Activated CD8-positive, alpha-beta memory T cell treated with anti-CD3 and anti-CD28 coated beads, Interleukin-2, amount 50 U/mL, for 48 hours (primary cell): ENCODE results near the gene CTRB2.
"Not testable (repeated sequence)": the region's sequence is repeated elsewhere in the genome, so short reads cannot be mapped to it uniquely, and the experiment has no call there.

Experiments
- DNase-seq: peaks from one replicate; pipeline ENCODE4 v3.0.0-alpha.2; 2020

CTRB2 gene

GRCh38 chr16:75225678-75226515 is 18.9 kb upstream of the CTRB2 start:
- DNase-seq: no peak

DNA sequence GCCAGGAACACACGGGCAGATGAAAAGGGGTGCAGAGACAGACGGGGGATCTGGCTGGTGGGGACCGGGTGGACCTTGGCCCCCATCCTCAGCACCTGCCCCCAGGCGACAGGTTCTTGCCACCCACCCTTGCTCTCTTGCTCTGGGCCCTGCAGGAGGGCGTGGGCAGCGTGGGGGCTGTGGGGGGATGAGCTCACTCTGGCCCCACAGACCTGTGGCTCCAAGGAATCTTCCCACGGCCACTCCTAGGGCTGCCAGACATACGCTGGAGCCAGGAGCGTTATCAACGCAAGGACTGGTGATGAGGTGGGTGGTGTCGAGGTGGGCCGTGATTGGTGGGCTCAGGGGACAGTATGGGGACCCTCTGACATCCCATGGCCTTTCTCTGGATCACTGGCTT is 18.1 kb upstream of the CTRB2 start:
- DNase-seq: no peak

DNA sequence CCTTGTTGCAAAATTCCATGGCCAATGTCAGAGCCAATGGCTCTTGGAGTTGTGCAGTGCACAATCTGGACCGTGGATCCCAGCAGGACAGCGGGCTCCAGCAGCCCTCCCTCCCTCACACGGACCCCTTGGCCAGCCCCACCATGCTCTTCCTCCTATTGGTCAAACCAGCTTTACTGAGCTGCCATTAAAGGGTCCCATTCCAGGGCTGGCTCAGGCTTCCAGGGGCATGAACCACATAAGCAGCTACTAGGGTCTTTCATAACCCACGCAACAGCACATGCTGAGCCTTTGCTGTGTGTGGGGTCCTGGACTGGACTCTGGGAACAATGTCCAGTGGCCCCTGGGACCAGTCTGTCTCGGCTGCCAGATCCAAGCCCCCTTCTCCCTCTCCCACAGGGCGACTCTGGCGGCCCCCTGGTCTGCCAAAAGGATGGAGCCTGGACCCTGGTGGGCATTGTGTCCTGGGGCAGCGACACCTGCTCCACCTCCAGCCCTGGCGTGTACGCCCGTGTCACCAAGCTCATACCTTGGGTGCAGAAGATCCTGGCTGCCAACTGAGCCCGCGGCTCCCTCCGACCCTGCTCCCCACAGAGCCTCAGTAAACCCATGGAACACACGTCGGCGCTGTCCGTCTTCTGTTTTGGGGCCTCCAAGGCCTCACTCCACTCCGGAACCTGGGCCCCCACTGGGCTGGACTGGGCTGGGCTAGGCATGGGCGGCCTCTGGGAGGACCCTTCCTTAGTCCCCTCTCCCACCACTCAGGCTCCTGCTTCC is 17.5 kb upstream of the CTRB2 start:
- DNase-seq: no peak

- not testable (repeated sequence) for DNase-seq
These were observed 16.2 kb upstream of the CTRB2 start for GRCh38 chr16:75223129-75223528.

DNA sequence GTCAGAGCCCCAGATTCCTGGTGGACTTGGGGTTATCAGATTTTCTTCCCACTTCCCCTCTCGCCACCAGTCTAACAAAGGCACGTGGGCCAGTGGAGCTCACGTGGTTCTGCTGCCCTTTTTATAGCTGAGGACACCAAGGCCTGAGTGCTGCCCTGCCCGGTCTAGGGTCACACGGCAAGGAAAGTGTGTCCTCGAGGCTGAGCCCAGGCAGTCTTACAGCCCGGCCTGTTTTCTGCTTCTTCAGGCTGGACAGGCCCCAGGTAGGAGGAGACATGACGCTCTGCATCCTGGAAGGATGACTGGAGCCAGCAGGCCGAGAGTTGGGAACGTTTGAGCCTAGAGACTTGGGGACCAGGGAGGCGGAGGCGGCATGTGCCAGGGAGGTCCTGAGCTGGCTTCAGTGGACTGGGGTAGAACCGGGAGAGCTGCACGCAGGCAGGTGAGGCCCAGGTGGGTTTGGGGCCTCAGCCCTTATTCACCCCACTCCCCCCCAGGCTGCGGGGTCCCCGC is 15.4 kb upstream of the CTRB2 start:
- DNase-seq: no peak

- DNase-seq: no peak
These were observed 12.9 kb upstream of the CTRB2 start for GRCh38 chr16:75219838-75220237.

GRCh38 chr16:75219088-75219487 is 12.1 kb upstream of the CTRB2 start:
- no peak for DNase-seq

DNA sequence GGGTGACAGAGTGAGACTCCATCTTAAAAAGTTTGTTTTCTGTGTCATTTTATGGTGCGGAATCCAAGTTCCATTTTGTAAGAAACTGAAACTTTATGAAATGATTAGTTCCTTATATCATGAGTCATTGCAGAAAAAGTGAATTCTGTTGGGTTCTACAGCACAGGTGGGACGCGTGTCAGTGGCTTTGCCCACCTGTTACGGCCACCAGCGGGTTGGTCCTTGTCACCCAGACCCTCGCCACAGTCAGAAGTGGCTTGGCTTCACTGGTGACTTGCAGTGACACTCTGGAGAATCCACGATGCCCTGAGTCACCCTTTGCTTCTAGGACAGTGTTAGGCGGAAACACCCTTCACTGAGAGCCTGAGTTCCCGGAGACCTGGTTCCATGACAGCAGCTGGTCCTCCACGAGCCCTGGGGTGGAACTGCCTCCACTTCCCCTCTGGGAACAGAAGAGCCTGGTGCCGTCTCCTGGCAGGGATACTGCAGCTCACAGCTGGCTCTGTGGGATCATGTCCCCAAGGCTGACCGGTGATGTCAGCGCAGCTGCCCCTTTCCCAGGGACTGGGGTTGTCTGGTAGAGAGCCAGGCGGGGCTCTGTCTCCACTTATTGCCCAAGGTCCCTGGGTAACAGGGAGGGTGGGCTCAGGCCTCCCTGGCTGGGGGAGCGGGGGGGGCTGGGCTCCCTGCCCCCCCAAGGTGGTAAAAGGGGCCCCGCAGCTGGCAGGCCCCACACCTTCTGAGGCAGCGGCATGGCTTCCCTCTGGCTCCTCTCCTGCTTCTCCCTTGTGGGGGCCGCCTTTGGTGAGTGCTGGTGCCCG is 11.5 kb upstream of the CTRB2 start, which contains the start of gene CTRB1:
Gene CTRB1 (plus strand): TSS at position 733 of the 821 bp plus-strand sequence. CDS start 20 bp downstream, at position 753.
- no peak for DNase-seq

DNA sequence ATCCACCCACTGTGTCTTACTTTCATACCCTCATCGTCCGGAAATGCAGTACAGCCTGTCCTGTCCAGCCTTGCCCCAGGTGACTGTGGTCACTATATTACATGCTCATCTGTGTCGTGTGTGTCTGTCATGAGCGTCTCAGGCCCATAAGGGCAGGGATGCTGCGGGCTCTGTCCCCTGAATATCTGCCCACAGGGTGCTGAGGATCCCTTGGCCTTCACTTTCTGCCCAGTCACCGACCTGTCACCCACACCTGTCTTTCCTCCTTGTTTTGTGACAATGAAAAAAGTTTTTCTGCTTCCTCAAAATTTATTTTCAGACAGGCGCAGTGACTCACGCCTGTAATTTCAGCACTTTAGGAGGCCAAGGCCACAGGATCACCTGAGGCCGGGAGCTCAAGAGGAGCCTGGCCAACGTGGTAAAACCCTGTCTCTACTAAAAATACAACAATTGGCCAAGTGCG is 10.5 kb upstream of the CTRB2 start:
- no peak for DNase-seq

GRCh38 chr16:75216576-75216975 is 9.6 kb upstream of the CTRB2 start:
- no peak for DNase-seq

GRCh38 chr16:75216127-75216526 is 9.2 kb upstream of the CTRB2 start:
- DNase-seq: no peak

GRCh38 chr16:75211286-75211685 is 4.3 kb upstream of the CTRB2 start:
- DNase-seq: not testable (repeated sequence)

DNA sequence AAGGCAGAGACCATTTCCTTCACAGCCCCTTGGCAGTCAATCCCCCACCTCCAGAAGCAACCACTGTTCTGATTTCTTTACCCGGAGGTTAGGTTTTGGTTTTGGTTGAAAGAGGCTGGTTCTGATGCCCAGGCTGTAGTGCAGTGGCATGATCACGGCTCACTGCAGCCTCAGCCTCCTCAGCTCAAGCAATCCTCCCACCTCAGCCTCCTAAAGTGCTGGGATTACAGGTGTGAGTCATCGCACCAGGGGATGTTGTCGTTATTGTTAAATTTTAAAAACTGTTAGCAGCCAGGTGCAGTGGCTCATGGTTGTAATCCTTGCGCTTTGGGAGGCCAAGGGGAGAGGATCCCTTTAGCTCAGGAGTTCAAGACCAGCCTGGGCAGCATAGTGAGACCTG is 3.0 kb upstream of the CTRB2 start:
- DNase-seq: no peak

GRCh38 chr16:75209514-75209913 is 2.6 kb upstream of the CTRB2 start:
- DNase-seq: not testable (repeated sequence)

DNA sequence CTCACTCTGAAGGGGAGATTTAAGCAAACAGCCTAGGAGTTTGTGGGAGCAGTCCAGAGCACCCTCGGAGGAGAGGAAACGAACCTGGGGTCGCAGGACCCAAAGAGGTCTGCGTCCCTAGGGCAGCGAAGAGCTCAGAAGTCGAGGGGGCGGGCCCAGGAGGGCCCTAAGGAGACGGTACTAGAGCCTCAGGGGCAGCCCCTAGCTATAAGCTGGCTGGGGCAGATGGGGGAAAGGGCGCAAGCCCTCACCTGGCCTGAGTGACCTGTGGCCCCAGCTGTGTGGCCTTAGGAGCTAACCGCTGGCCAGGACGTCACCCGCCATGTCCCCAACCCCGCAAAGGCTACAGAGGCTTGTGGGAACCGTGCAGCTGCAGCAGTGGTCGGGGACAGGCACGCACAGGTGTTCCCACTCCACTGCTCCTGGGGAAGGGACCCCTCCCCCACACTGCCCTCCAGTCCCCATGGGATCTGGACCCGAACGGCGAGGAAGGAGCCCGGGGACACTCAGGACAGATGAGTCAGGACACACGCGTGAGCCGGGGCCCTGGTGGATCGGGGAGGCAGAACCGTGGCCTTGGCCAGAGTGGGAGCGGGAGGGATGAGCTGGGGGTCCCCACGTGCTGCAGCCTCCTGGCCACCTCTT is 2.0 kb upstream of the CTRB2 start:
- DNase-seq: no peak

DNA sequence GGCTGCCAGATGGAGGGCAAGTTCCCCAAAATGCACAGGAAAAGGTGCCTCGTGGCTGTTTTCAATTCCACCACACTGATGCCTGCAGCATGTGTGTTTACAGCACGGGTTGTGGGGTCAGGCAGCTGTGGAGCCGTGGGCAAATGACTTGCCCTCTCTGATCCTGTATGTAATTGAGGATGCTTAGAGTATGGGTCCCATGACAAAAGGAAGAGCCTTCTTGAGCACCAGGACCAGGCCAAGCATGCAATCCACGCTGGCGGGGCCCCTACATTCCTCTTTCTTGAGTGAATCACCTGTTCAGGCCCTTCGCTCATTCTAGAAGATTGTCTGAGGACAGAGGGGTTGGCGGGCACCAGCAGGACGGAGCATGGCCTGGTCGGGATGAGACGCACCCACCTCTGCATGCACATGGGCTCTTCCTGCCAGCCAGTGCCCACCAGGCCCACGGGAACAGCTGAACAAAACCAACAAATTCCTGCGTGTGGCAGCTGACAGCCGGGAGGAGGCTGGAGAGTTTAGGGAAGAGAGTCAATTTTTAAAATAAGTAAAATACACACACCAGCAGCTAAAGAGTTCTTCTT is 1.4 kb upstream of the CTRB2 start:
- no peak for DNase-seq

DNA sequence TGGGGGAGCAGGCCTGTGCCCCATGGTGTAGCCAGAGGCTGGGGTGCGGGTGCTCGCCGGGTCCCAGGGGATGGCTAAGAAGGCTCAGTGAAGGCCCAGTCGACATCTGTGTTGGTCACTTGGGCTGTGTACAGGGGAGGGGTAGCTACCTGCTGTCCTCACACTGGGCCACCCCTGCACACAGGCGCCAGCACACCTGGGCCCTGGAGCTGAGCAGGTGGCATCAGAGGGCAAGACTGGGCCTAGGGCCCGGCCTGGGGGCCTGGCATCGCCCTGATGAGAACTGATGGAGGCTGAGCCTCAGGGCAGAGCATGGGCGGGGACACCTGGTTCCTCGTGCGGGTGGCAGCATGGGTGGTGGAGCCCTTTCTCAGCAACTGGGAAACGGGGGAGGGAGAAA is 870 bp upstream of the CTRB2 start:
- DNase-seq: no peak

DNA sequence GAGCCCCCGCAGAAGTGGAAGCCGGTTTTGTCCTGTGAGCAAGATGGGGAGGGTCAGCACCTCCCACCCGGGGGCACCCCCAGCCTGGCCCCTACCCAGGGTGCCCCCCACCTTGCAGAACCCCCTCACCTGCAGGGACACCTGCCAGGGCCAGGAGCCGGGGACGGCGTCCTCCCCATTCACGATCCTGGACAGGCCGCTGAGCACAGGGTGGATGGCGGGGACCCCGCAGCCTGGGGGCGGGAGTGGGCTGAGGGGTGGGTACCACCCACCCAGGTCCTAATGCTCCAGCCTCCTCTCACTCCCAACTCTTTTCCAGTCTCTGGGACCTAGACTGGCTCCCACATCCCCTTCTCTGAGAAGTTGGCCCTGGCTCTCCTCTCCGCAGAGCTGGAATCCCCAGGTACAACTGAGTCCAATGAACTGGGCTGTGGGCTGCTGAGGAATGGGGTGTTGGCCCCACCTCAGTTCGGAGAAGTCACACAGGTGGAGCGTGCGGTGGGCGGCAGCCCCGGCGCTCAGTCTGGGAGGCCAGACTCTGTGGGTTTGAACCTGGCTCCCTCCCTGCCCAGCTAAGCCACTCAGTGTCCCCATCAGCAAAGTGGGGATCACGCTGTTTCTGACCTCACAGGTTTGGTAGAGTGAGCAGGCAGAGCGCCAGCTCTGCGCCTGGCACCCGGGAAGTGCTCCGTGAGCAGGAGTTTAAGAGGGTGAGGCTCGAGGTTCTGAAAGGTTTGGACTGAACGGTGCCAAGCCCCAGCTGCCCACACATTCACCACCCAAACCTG is 806 bp downstream of the CTRB2 start:
- DNase-seq: not testable (repeated sequence)

GRCh38 chr16:75205438-75205837 is 1.5 kb downstream of the CTRB2 start:
- not testable (repeated sequence) for DNase-seq

- DNase-seq: not testable (repeated sequence)
These were observed 2.1 kb downstream of the CTRB2 start for GRCh38 chr16:75204905-75205304.

- DNase-seq: no peak
These were observed 2.6 kb downstream of the CTRB2 start for GRCh38 chr16:75204410-75204758.
